OCI-LY7 (cell line): ENCODE results near the gene UGT1A4. TPM values are rescaled to one million over a fixed set of nuclear protein-coding genes. Genes with fewer than 3 reads are reported as not detected.

ENCODE experiments used
- BruUV-seq: library from RNA; stranded (reverse); fragments of 400-500 nt; replicated peaks from 2 replicates; lab custom pipeline; 2021; lab: Mats Ljungman, UMichigan
- CTCF ChIA-PET: fragments of 300-600 bp; sonication (Branson Sonifier 250); formaldehyde crosslinking; loops from one replicate; lab custom pipeline; 2022; ENCODE audit warnings: antibody characterized with exemption; ENCODE audit not compliant: unreplicated experiment; lab: Charles Lee
- POLR2A ChIA-PET: fragments of 300-600 bp; sonication (Branson Sonifier 250); formaldehyde crosslinking; loops from one replicate; lab custom pipeline; 2022; ENCODE audit warnings: antibody characterized with exemption; lab: Charles Lee
- DNase-seq: peaks from one replicate; pipeline ENCODE4 v3.0.0-alpha.2; 2015; ENCODE audit warnings: low spot score
- H2AFZ ChIP-seq: fragments of 200-600 bp; sonication (generic), shearing (Covaris generic); 2 replicates; pipeline ENCODE4 v1.6.1; 2014; ENCODE audit warnings: mild to moderate bottlenecking, antibody characterized with exemption, low read length, moderate library complexity
- H3K27ac ChIP-seq: fragments of 200-600 bp; sonication (generic); 2 replicates; pipeline ENCODE4 v1.5.1; 2014; ENCODE audit warnings: mixed run types, low read depth, mild to moderate bottlenecking, moderate library complexity, low read length, inconsistent platforms; ENCODE audit not compliant: poor library complexity, severe bottlenecking
- H3K36me3 ChIP-seq: fragments of 200-600 bp; sonication (generic); 2 replicates; pipeline ENCODE4 v1.6.1; 2014; ENCODE audit warnings: mild to moderate bottlenecking, antibody characterized with exemption, low read length, moderate library complexity, mixed read lengths; ENCODE audit not compliant: insufficient read depth
- H3K4me1 ChIP-seq: fragments of 200-600 bp; sonication (generic); 2 replicates; pipeline ENCODE4 v1.5.1; 2014; ENCODE audit warnings: mild to moderate bottlenecking, low read length; ENCODE audit not compliant: insufficient read depth, poor library complexity, severe bottlenecking
- H3K4me2 ChIP-seq: fragments of 200-600 bp; sonication (generic); 2 replicates; pipeline ENCODE4 v1.6.1; 2014; ENCODE audit warnings: mild to moderate bottlenecking, low read length
- H3K4me3 ChIP-seq: fragments of 200-600 bp; sonication (generic); 2 replicates; pipeline ENCODE4 v1.5.1; 2014; ENCODE audit warnings: mild to moderate bottlenecking, low read depth, low read length; ENCODE audit not compliant: poor library complexity, severe bottlenecking
- H3K79me2 ChIP-seq: fragments of 200-600 bp; sonication (generic); 2 replicates; pipeline ENCODE4 v1.6.1; 2016; ENCODE audit warnings: low read depth, mild to moderate bottlenecking, low read length, moderate library complexity, mixed read lengths; ENCODE audit not compliant: insufficient read depth
- H3K9me2 ChIP-seq: fragments of 200-600 bp; sonication (generic); 2 replicates; pipeline ENCODE4 v1.6.1; 2016; ENCODE audit warnings: mild to moderate bottlenecking, low read length, mixed read lengths; ENCODE audit not compliant: insufficient read depth
- H3K9me3 ChIP-seq: fragments of 200-600 bp; sonication (generic); 2 replicates; pipeline ENCODE4 v1.6.1; 2014; ENCODE audit warnings: mild to moderate bottlenecking, mixed run types, low read length, mixed read lengths
- H4K20me1 ChIP-seq: fragments of 200-600 bp; sonication (generic); 2 replicates; pipeline ENCODE4 v1.6.1; 2014; ENCODE audit warnings: mild to moderate bottlenecking, antibody characterized with exemption, low read length, moderate library complexity, mixed read lengths; ENCODE audit not compliant: insufficient read depth
- CTCF ChIP-seq: fragments of 200-600 bp; sonication (generic); conservative IDR thresholded peaks from 2 replicates; pipeline ENCODE4 v1.5.1; 2014; ENCODE audit warnings: mild to moderate bottlenecking, antibody characterized with exemption, low read length, moderate library complexity, mixed read lengths
- EZH2phosphoT487 ChIP-seq: fragments of 200-600 bp; sonication (generic); IDR thresholded peaks from 2 replicates; pipeline ENCODE4 v1.6.1; 2018; ENCODE audit warnings: low read depth, borderline replicate concordance, mild to moderate bottlenecking, mixed run types, antibody characterized with exemption, low read length, moderate library complexity, mixed read lengths
- intact Hi-C: fragments of 100-400 bp; cut with micrococcal nuclease; formaldehyde crosslinking; loops from one replicate; pipeline ENCODE4 v1.10.0; 2022; ENCODE audit not compliant: unreplicated experiment
- total RNA-seq, 2 experiments: library from RNA; depleted of rRNA in 1 of 2; stranded (reverse); fragments of >200 nt in 1 of 2; shearing (Covaris generic) in 1 of 2; gene quantifications; 2 replicates each; pipeline ENCODE4 v1.2.3, GENCODE V29; 2014 to 2022

Gene UGT1A4
- total RNA-seq, 2 experiments from 2014 or later: not detected

DNA sequence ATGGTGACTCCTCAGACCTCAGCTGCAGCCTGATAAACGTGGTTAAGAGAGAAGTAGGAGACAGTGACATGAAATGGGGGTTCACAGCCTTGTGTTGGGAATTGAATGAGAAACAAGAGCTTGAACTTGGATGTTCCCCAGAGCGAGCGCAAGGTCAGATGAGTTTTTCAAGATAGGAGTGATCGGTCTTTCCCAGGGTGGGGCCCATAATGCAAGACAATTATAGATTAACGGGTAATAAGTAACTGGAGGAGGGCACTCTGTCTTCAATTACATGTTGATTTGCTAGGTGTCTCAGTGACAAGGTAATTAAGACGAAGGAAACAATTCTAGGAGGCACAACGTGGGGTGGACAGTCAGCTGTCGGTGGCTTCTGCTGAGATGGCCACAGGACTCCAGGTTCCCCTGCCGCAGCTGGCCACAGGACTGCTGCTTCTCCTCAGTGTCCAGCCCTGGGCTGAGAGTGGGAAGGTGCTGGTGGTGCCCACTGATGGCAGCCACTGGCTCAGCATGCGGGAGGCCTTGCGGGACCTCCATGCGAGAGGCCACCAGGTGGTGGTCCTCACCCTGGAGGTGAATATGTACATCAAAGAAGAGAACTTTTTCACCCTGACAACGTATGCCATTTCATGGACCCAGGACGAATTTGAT lies 5.8 kb upstream of the UGT1A4 start, which contains the start of gene UGT1A5:
Gene UGT1A5 (plus strand): TSS at position 297 of the 651 bp plus-strand sequence. CDS start 85 bp downstream, at position 382.
- CTCF ChIA-PET: no interaction called here
- intact Hi-C loops: loop anchor here (5.0 kb wide), 1 partner anchor 120 kb away; no protein-coding TSS in a partner anchor
- H2AFZ ChIP-seq: no peak within 1 kb of the TSS

GRCh38 chr2:233713262-233713615 lies 5.3 kb upstream of the UGT1A4 start:
- Histone ChIP-seq H3K4me3 (no peak overlapping the region), H3K9me2 (no peaks in the 10 kb centered on the region), H2AFZ (no peak overlapping the region), H4K20me1 (no peaks in the 10 kb centered on the region), H3K36me3 (no peaks in the 10 kb centered on the region), H3K27ac (no peak overlapping the region), H3K79me2 (no peaks in the 10 kb centered on the region), H3K4me2 (no peak overlapping the region), H3K9me3 (no peaks in the 10 kb centered on the region), H3K4me1 (no peaks in the 10 kb centered on the region)
- TF ChIP-seq CTCF (no peak), EZH2phosphoT487 (no peak)
- CTCF ChIA-PET: no interaction called here
- no peak for DNase-seq
- POLR2A ChIA-PET: no interaction called here
- BruUV-seq: no TSS peak
- intact Hi-C loops: loop anchor here (5.0 kb wide), 1 partner anchor 119 kb away; no protein-coding TSS in a partner anchor

More for the DNA sequence above, 5.8 kb upstream of the UGT1A4 start, which contains the start of gene UGT1A5:
- H3K9me3 ChIP-seq: no peaks in the 10 kb centered on the region
- H3K36me3 ChIP-seq: no peaks in the 10 kb centered on the region
- BruUV-seq: no TSS peak
- H3K9me2 ChIP-seq: no peaks in the 10 kb centered on the region
- POLR2A ChIA-PET: no interaction called here
- no peak for TF ChIP-seq CTCF
- TF ChIP-seq EZH2phosphoT487: no peak
- no peak within 1 kb of the TSS for H3K4me3 ChIP-seq
- H3K27ac ChIP-seq: no peak within 1 kb of the TSS
- no peaks in the 10 kb centered on the region for H4K20me1 ChIP-seq
- no peak for DNase-seq
- H3K4me2 ChIP-seq: no peak within 1 kb of the TSS
- H3K4me1 ChIP-seq: no peaks in the 10 kb centered on the region
- H3K79me2 ChIP-seq: no peaks in the 10 kb centered on the region

- Histone ChIP-seq H3K27ac (no peak overlapping the region), H3K9me2 (no peaks in the 10 kb centered on the region), H3K4me2 (no peak overlapping the region), H3K9me3 (no peaks in the 10 kb centered on the region), H2AFZ (no peak overlapping the region), H3K79me2 (no peaks in the 10 kb centered on the region), H4K20me1 (no peaks in the 10 kb centered on the region), H3K4me3 (no peak overlapping the region), H3K36me3 (no peaks in the 10 kb centered on the region), H3K4me1 (no peaks in the 10 kb centered on the region)
- BruUV-seq: no TSS peak
- intact Hi-C loops: loop anchor here (5.0 kb wide), 1 partner anchor 118 kb away; no protein-coding TSS in a partner anchor
- ChIA-PET POLR2A (no interaction called here), CTCF (no interaction called here)
- DNase-seq: no peak
- TF ChIP-seq EZH2phosphoT487: no peak
- TF ChIP-seq CTCF: no peak
These were observed 4.4 kb upstream of the UGT1A4 start for GRCh38 chr2:233714121-233714520.
